ENCODE data around the gene RASGEF1B. TPM values are rescaled to one million over a fixed set of nuclear protein-coding genes. Genes with fewer than 3 reads are reported as not detected.

Gene RASGEF1B
- polyA plus RNA-seq, 1 experiment, result not detected

DNA sequence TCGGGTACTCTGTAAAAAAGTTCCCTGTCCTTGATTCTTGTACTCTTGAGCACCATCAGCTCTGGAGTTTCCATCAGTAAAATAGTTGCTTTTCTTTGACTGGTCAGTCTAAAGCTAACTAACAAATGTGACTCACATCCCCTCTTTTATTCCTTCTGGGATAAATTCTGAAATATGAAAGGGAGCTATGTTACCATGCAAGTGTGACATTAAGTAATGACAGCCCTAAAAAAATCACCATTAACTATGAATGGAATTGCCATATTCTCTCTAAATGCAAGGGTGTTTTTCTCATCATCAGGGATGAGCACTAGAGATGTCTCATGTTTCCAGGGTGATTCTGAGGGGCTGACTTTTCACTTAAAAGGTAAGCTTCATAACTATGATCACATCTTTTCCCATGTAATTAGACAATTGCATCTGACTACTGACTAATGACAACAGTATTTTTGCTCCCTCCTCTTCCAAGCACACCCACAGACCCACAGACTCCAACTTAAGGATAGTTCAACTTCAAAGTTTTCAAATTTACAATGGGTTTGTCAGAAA lies 26.9 kb upstream of the RASGEF1B start:
- ChIA-PET POLR2A (no interaction called here), CTCF (interaction anchor here (0.7 kb wide), 1 partner anchor 786 kb away, joined by 3 read pairs; no protein-coding TSS in a partner anchor)
- Histone ChIP-seq H3K27ac (ENCODE audit: low read depth, low read length) (no peak overlapping the region), H3K9me3 (ENCODE audit: control insufficient read depth, insufficient read depth, low read length) (no peaks in the 10 kb centered on the region), H3K27me3 (ENCODE audit: control insufficient read depth, insufficient read depth, low read length) (peaks cover 4% of the 10 kb centered on the region), H3K4me3 (ENCODE audit: low read depth, low read length) (no peak overlapping the region)
- TF ChIP-seq, protein P1, sequence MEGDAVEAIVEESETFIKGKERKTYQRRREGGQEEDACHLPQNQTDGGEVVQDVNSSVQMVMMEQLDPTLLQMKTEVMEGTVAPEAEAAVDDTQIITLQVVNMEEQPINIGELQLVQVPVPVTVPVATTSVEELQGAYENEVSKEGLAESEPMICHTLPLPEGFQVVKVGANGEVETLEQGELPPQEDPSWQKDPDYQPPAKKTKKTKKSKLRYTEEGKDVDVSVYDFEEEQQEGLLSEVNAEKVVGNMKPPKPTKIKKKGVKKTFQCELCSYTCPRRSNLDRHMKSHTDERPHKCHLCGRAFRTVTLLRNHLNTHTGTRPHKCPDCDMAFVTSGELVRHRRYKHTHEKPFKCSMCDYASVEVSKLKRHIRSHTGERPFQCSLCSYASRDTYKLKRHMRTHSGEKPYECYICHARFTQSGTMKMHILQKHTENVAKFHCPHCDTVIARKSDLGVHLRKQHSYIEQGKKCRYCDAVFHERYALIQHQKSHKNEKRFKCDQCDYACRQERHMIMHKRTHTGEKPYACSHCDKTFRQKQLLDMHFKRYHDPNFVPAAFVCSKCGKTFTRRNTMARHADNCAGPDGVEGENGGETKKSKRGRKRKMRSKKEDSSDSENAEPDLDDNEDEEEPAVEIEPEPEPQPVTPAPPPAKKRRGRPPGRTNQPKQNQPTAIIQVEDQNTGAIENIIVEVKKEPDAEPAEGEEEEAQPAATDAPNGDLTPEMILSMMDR (IDR thresholded peaks at IDR 0.05; ENCODE audit: low read depth, low read length), result no peak
- no peak for DNase-seq (ENCODE audit: low read depth, low spot score)

GRCh38 chr4:81498046-81498445 lies 26.3 kb upstream of the RASGEF1B start:
- no peak overlapping the region for H3K27ac ChIP-seq (ENCODE audit: low read depth, low read length)
- H3K27me3 ChIP-seq (ENCODE audit: control insufficient read depth, insufficient read depth, low read length), result peaks cover 4% of the 10 kb centered on the region
- POLR2A ChIA-PET, result no interaction called here
- CTCF ChIA-PET, result no interaction called here
- no peak overlapping the region for H3K4me3 ChIP-seq (ENCODE audit: low read depth, low read length)
- no peaks in the 10 kb centered on the region for H3K9me3 ChIP-seq (ENCODE audit: control insufficient read depth, insufficient read depth, low read length)
- TF ChIP-seq, protein P1 (IDR thresholded peaks at IDR 0.05; ENCODE audit: low read depth, low read length), result no peak
- DNase-seq (ENCODE audit: low read depth, low spot score), result no peak

GRCh38 chr4:81495345-81495744 lies 23.6 kb upstream of the RASGEF1B start:
- ChIA-PET POLR2A (no interaction called here), CTCF (no interaction called here)
- Histone ChIP-seq H3K4me3 (ENCODE audit: low read depth, low read length) (no peak overlapping the region), H3K27ac (ENCODE audit: low read depth, low read length) (no peak overlapping the region), H3K9me3 (ENCODE audit: control insufficient read depth, insufficient read depth, low read length) (no peaks in the 10 kb centered on the region), H3K27me3 (ENCODE audit: control insufficient read depth, insufficient read depth, low read length) (no peaks in the 10 kb centered on the region)
- TF ChIP-seq, protein P1 (IDR thresholded peaks at IDR 0.05; ENCODE audit: low read depth, low read length), result no peak
- no peak for DNase-seq (ENCODE audit: low read depth, low spot score)

DNA sequence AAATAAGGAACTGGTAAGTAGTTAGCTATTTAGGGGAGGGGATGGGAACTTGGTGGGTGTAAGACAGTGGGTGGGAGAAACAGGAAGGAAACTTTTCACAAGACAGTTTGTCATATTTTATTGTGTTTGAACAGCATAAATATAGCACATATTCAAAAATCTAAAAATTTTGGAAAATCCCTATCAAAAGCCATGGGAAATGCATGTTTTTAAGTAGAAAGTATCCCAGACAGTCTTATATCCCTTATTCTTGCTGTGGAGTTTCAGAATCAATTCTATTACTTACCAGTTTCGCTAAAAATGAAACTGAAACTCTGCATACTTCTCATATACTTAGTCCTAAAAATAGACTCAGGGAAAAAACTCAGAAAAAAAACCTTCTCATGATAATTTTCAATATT lies 22.3 kb upstream of the RASGEF1B start:
- no peak for DNase-seq (ENCODE audit: low read depth, low spot score)
- H3K27me3 ChIP-seq (ENCODE audit: control insufficient read depth, insufficient read depth, low read length), result no peaks in the 10 kb centered on the region
- no peak overlapping the region for H3K27ac ChIP-seq (ENCODE audit: low read depth, low read length)
- ChIA-PET CTCF (no interaction called here), POLR2A (no interaction called here)
- TF ChIP-seq, protein P1 (IDR thresholded peaks at IDR 0.05; ENCODE audit: low read depth, low read length), result no peak
- H3K4me3 ChIP-seq (ENCODE audit: low read depth, low read length), result no peak overlapping the region
- no peaks in the 10 kb centered on the region for H3K9me3 ChIP-seq (ENCODE audit: control insufficient read depth, insufficient read depth, low read length)

DNA sequence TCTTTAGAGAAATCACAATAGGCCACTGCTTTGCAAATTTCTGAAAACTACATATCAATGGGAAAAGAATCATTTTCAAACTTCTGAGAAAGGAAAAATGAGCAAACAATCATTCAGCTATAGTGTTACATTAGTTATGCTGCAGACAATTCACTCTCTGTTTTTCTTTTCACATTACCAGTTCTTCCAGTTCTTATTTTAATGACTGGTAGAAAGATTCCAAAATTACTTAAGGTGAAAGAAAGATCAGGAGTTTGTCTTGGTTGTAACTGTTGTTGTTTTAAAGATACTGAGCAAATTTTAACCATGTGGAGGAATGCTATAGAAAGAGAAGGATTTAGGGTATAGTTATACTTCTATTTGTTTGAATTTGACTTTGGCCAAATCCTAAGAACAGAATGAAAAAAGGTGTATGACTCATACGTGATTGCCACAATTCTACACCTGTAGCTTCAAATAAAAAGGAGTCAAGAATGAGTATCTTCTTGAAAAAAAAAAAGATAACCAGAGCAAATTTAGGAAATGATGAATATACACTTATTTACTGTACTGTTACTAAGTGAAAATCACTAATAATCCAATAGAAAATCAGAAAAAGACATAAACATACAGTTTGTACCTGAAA lies 21.0 kb upstream of the RASGEF1B start:
- Histone ChIP-seq H3K27ac (ENCODE audit: low read depth, low read length) (no peak overlapping the region), H3K4me3 (ENCODE audit: low read depth, low read length) (no peak overlapping the region), H3K9me3 (ENCODE audit: control insufficient read depth, insufficient read depth, low read length) (no peaks in the 10 kb centered on the region), H3K27me3 (ENCODE audit: control insufficient read depth, insufficient read depth, low read length) (no peaks in the 10 kb centered on the region)
- POLR2A ChIA-PET, result no interaction called here
- TF ChIP-seq, protein P1 (IDR thresholded peaks at IDR 0.05; ENCODE audit: low read depth, low read length), result no peak
- no peak for DNase-seq (ENCODE audit: low read depth, low spot score)
- CTCF ChIA-PET, result interaction anchor here (1.0 kb wide), 1 partner anchor 792 kb away, joined by 5 read pairs; no protein-coding TSS in a partner anchor
